ENCODE results near the gene EXD3.

Gene EXD3

DNA sequence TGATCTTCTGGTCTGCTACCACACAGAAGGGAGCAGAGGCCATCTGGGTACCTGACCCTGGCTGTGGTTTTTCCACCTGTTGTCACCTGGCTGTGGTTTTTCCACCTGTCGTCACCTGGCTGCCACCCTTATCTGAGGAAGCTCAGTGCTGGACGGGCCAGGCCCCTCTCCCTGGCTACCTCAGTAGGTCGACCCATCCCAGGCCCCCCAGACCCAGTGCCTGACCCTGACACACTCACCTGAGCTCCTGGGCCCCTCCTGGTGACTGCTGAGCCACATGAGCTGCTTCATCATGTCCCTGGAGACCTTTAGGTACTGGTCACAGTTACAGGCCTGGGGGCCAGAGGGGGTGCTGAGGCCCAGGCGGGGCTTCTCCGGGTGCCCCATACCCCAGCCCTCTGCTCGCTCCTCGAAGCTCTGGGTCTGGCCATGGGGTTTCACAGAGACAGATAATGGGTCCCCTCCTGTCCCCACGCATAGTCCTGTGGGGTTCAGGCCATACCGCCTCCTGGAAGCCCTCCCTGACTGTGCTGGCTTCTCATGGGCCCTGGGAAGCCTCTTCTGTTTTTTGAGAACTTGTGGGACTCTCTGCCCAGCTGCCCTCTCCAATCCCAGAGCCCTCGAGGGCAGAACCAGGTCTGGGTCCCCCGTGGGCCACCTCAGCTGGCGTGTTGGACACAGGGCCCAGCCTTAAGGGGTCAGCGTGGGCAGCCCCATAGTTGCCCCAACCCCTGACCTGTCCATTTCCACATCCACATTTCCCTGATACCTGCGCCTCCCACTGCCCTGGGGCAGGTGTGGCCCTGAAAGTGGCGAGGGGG lies 113.4 kb downstream of the EXD3 start:
- H3K27ac ChIP-seq, result no peak overlapping the region
- H3K9me3 ChIP-seq, result no peaks in the 10 kb centered on the region
- no peaks in the 10 kb centered on the region for H3K36me3 ChIP-seq
- H3K4me1 ChIP-seq (ENCODE audit: control insufficient read depth in 1 of 2, insufficient read depth in 1 of 2, low read depth in 1 of 2, low read length in 1 of 2), result no peaks in the 10 kb centered on the region
- TF ChIP-seq, protein P1, sequence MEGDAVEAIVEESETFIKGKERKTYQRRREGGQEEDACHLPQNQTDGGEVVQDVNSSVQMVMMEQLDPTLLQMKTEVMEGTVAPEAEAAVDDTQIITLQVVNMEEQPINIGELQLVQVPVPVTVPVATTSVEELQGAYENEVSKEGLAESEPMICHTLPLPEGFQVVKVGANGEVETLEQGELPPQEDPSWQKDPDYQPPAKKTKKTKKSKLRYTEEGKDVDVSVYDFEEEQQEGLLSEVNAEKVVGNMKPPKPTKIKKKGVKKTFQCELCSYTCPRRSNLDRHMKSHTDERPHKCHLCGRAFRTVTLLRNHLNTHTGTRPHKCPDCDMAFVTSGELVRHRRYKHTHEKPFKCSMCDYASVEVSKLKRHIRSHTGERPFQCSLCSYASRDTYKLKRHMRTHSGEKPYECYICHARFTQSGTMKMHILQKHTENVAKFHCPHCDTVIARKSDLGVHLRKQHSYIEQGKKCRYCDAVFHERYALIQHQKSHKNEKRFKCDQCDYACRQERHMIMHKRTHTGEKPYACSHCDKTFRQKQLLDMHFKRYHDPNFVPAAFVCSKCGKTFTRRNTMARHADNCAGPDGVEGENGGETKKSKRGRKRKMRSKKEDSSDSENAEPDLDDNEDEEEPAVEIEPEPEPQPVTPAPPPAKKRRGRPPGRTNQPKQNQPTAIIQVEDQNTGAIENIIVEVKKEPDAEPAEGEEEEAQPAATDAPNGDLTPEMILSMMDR (IDR thresholded peaks at IDR 0.05), result no peak
- H3K27me3 ChIP-seq, result peaks cover 59% of the 10 kb centered on the region
- no peak overlapping the region for H3K4me3 ChIP-seq (ENCODE audit: low read depth in 1 of 2, low read length in 1 of 2)

DNA sequence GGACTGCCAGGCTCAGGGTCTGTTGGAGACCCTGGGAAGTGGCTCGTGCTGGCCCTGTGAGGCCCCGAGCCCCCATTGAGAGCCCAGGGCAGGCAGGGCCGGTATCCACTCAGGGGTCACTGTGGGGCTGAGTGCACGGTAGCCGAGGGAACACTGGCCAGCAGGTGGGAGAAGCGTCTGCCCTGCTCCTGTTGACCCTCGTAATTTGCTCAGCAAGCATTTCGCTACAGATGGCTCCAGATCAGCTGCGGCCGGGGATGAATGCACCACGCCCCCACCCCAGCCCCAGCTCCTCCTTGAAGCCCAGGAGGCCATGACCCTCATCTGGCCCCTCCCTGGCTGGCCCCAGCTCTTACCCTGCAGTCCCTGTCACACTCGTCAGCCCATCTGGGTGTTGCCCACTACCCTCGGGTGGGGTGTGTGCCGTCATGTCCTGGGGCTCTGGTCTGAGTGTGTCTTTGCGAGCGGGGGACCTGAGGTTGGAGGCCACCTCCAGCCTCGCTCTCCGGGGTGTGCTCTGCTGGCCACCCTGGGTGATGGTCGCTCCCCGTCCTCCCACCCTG lies 114.8 kb downstream of the EXD3 start:
- Histone ChIP-seq H3K36me3 (no peaks in the 10 kb centered on the region), H3K27me3 (peaks cover 67% of the 10 kb centered on the region), H3K9me3 (no peaks in the 10 kb centered on the region), H3K4me1 (ENCODE audit: control insufficient read depth in 1 of 2, insufficient read depth in 1 of 2, low read depth in 1 of 2, low read length in 1 of 2) (no peaks in the 10 kb centered on the region), H3K4me3 (ENCODE audit: low read depth in 1 of 2, low read length in 1 of 2) (no peak overlapping the region), H3K27ac (no peak overlapping the region)
- TF ChIP-seq, protein P1 (IDR thresholded peaks at IDR 0.05), result no peak

DNA sequence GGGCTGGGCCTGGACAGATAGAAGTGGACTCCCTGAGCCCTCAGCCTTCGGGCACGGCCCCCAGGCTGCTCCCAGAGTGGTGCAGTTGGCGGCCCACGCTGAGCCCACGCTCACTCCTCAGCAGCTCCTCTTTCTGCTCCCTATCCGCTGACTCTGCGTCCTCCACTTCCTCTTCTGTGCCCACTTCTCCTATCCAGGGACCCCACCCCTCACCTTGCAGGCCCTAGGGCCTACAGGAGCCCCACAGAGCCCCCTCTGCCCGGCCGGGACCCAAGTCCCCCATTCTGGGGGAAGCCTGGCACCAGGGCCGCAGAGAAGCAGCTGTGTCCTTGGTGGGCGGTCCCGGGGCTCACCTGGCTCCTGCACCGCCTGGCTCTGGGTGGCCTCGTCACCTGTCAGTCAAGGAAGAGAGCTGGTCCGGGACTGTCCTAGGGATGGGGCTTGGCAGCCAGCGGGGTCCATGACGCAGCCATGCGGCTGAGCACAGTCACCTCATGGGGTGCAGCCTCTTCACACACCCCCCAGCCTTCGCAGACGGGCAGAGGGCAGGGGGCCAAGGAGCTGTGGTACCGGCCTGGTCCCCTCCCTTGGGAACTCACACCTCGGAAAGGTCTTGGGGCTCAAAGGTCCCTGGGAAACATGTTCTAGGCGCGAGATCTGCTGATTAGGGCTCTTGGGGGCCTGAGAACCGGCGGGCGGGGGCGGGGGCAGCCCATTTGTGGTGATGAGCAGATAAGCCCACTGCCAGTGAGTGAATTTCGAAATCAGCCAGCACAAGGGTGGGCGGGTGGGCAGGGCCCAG lies 115.5 kb downstream of the EXD3 start:
- Histone ChIP-seq H3K4me1 (ENCODE audit: control insufficient read depth in 1 of 2, insufficient read depth in 1 of 2, low read depth in 1 of 2, low read length in 1 of 2) (peaks cover 0 to 4% of the 10 kb centered on the region in 2 experiments), H3K9me3 (no peaks in the 10 kb centered on the region), H3K27me3 (peaks cover 74% of the 10 kb centered on the region), H3K36me3 (no peaks in the 10 kb centered on the region), H3K27ac (no peak overlapping the region), H3K4me3 (ENCODE audit: low read depth in 1 of 2, low read length in 1 of 2) (no peak overlapping the region)
- TF ChIP-seq, protein P1 (IDR thresholded peaks at IDR 0.05), result no peak

DNA sequence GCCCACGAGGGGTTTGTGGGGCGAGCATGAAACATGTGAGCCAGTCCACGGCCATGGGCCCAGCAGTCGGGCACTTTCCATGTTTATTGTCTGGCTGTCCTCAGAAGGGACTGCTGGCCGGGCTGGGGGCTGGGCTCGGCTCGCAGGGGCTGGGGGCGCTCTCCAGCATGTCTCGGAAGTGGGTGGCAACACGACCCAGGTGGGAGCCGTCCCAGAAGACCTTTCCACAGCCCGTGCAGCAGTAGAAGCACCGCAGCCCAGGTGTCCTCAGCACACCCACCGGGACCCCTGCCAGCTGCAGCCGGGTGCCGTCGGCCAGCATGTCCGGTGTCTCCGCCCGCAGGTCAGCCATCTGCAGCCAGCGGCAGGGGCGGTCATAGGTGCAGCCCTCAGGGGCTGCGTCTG lies 116.1 kb downstream of the EXD3 start:
- TF ChIP-seq, protein P1 (IDR thresholded peaks at IDR 0.05), result no peak

DNA sequence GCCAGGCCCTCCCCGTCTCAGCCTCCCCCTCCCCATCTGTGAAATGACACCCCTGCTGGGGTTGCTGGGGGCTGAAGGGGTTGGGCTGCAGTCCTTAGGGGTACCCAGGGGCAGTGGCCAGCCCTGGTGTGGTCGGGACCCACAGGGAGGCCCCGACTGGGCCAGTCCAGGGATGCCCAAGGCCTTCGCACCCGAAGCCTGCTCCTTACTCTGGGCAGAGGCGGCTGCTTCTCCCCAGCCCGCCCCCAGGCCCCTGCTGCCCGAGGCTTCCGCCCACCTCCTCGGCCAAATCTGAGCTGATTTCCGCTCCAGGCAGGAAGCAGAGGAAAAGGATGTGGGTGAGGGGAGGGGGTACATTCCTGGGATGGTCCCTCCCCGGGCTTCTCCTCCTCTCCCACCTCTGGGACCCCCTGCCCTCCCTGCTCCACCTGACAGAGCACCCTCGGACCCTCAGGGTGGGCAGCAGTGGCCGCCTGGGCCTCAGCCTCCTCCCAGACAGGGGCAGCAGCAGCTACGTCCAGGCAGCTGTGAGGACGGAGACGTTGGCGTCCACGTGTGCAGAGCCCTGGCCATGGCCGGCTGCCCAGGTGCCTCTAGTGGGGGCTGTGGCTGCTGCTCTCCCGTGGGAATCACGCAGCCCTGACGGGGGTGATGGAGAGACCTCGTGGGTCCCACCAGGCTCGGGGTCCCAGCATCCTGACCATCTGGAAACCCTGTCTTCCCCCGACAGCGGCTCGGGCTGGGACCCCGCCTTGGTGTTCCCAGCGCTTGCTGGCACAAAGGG lies 116.7 kb downstream of the EXD3 start:
- H3K36me3 ChIP-seq, result no peaks in the 10 kb centered on the region
- H3K27ac ChIP-seq, result no peak overlapping the region
- H3K27me3 ChIP-seq, result peaks cover 84% of the 10 kb centered on the region
- H3K4me1 ChIP-seq (ENCODE audit: control insufficient read depth in 1 of 2, insufficient read depth in 1 of 2, low read depth in 1 of 2, low read length in 1 of 2), result peaks cover 5 to 10% of the 10 kb centered on the region in 2 experiments
- H3K4me3 ChIP-seq (ENCODE audit: low read depth in 1 of 2, low read length in 1 of 2), result no peak overlapping the region
- TF ChIP-seq, protein P1 (IDR thresholded peaks at IDR 0.05), result no peak
- H3K9me3 ChIP-seq, result no peaks in the 10 kb centered on the region

More for the DNA sequence above, 116.1 kb downstream of the EXD3 start:
- H3K4me1 ChIP-seq (ENCODE audit: control insufficient read depth in 1 of 2, insufficient read depth in 1 of 2, low read depth in 1 of 2, low read length in 1 of 2), result peaks cover 0 to 5% of the 10 kb centered on the region in 2 experiments
- H3K27me3 ChIP-seq, result peaks cover 79% of the 10 kb centered on the region
- H3K36me3 ChIP-seq, result no peaks in the 10 kb centered on the region
- no peak overlapping the region for H3K27ac ChIP-seq
- no peak overlapping the region for H3K4me3 ChIP-seq (ENCODE audit: low read depth in 1 of 2, low read length in 1 of 2)
- no peaks in the 10 kb centered on the region for H3K9me3 ChIP-seq

All from neutrophil (primary cell).